NCI-H128 (cell line): ENCODE data around the gene MYBPHL.
"Not testable (repeated sequence)": the region's sequence is repeated elsewhere in the genome, so short reads cannot be mapped to it uniquely, and the experiment has no call there.

Experiments
- DNase-seq: peaks from one replicate; lab custom pipeline; 2025; ENCODE audit not compliant: unreplicated experiment; lab: John Stamatoyannopoulos, UW

The MYBPHL gene

GRCh38 chr1:109307274-109308021 is 637 bp upstream of the MYBPHL start:
- no peak for DNase-seq

- not testable (repeated sequence) for DNase-seq
These were observed 820 bp downstream of the MYBPHL start for GRCh38 chr1:109305991-109306390.

- DNase-seq = no peak
These were observed 2.4 kb downstream of the MYBPHL start for GRCh38 chr1:109304226-109304920.

- DNase-seq = no peak
These were observed 4.9 kb downstream of the MYBPHL start for GRCh38 chr1:109301874-109302273.

GRCh38 chr1:109300650-109301151 is 6.1 kb downstream of the MYBPHL start:
- DNase-seq = no peak

GRCh38 chr1:109299558-109300343 is 7.1 kb downstream of the MYBPHL start:
- DNase-seq = no peak

GRCh38 chr1:109298666-109299557 is 7.9 kb downstream of the MYBPHL start:
- no peak for DNase-seq

- DNase-seq = no peak
These were observed 10.0 kb downstream of the MYBPHL start for GRCh38 chr1:109296782-109297181.

- no peak for DNase-seq
These were observed 10.9 kb downstream of the MYBPHL start for GRCh38 chr1:109295712-109296415.

- DNase-seq = no peak
These were observed 12.3 kb downstream of the MYBPHL start for GRCh38 chr1:109294481-109294880.

- DNase-seq = no peak
These were observed 13.8 kb downstream of the MYBPHL start for GRCh38 chr1:109293026-109293425.

GRCh38 chr1:109292364-109292763 is 14.4 kb downstream of the MYBPHL start:
- DNase-seq = no peak

- no peak for DNase-seq
These were observed 15.8 kb downstream of the MYBPHL start for GRCh38 chr1:109290998-109291397.

- DNase-seq = no peak
These were observed 16.7 kb downstream of the MYBPHL start for GRCh38 chr1:109290137-109290536.

GRCh38 chr1:109286762-109287161 is 20.0 kb downstream of the MYBPHL start:
- DNase-seq = not testable (repeated sequence)

- DNase-seq = no peak
These were observed 22.8 kb downstream of the MYBPHL start for GRCh38 chr1:109283748-109284600.

- peak; percentile 96 for DNase-seq
These were observed 23.7 kb downstream of the MYBPHL start, which contains the start of gene PSRC1 for GRCh38 chr1:109282952-109283747. TSS of gene PSRC1 (minus strand) at chr1:109283145.

GRCh38 chr1:109282497-109282951 is 24.3 kb downstream of the MYBPHL start:
- DNase-seq = no peak
